Fibroblast of skin of scalp (primary cell): ENCODE results near the gene SLC22A4. TPM values are rescaled to one million over a fixed set of nuclear protein-coding genes. Genes with fewer than 3 reads are reported as not detected.

ENCODE experiments used
- DNase-seq: peaks from one replicate; pipeline ENCODE4 v3.0.0-alpha.2; 2013
- polyA plus RNA-seq, 2 experiments: library from polyadenylated mRNA; unstranded; fragments of 120-200 nt; gene quantifications; one replicate each; pipeline ENCODE4 v1.2.1, GENCODE V29; 2013; ENCODE audit not compliant: insufficient read length in 2 of 2

Gene SLC22A4
- polyA plus RNA-seq (2013, experiment 1 of 2; ENCODE audit: insufficient read length), result 1.2 TPM
- 1.4 TPM for polyA plus RNA-seq (2013, experiment 2 of 2; ENCODE audit: insufficient read length)

- peak; percentile 97 for DNase-seq
Measured at GRCh38 chr5:132293992-132294727, at the start of gene SLC22A4. Gene SLC22A4, plus strand, starts transcription at chr5:132294394. Its CDS starts 223 bp downstream, at chr5:132294617.

GRCh38 chr5:132245593-132245992 lies 48.6 kb upstream of the SLC22A4 start:
- no peak for DNase-seq

GRCh38 chr5:132246806-132247205 lies 47.4 kb upstream of the SLC22A4 start:
- no peak for DNase-seq

GRCh38 chr5:132250547-132250946 lies 43.6 kb upstream of the SLC22A4 start:
- no peak for DNase-seq

GRCh38 chr5:132251220-132251725 lies 42.9 kb upstream of the SLC22A4 start:
- no peak for DNase-seq

- DNase-seq, result no peak
Measured at GRCh38 chr5:132253008-132253441, 41.2 kb upstream of the SLC22A4 start.

- no peak for DNase-seq
Measured at GRCh38 chr5:132253452-132254320, 40.5 kb upstream of the SLC22A4 start.

GRCh38 chr5:132254321-132254977 lies 39.7 kb upstream of the SLC22A4 start:
- no peak for DNase-seq

- DNase-seq, result no peak
Measured at GRCh38 chr5:132256086-132256782, 38.0 kb upstream of the SLC22A4 start.

GRCh38 chr5:132256783-132257130 lies 37.4 kb upstream of the SLC22A4 start:
- DNase-seq, result no peak

- DNase-seq, result peak; percentile 66
Measured at GRCh38 chr5:132257131-132258101, 36.8 kb upstream of the SLC22A4 start, which contains the start of gene PDLIM4. Gene PDLIM4, plus strand, starts transcription at chr5:132257696. Its CDS starts 39 bp downstream, at chr5:132257735.

- DNase-seq, result peak; percentile 57
Measured at GRCh38 chr5:132258102-132259068, 35.8 kb upstream of the SLC22A4 start.

GRCh38 chr5:132259069-132259851 lies 34.9 kb upstream of the SLC22A4 start:
- peak; percentile 91 for DNase-seq

GRCh38 chr5:132260051-132260450 lies 34.1 kb upstream of the SLC22A4 start:
- no peak for DNase-seq

- DNase-seq, result peak; percentile 83
Measured at GRCh38 chr5:132260714-132261551, 33.3 kb upstream of the SLC22A4 start.

GRCh38 chr5:132261881-132262845 lies 32.0 kb upstream of the SLC22A4 start:
- no peak for DNase-seq
